WTC11 (cell line): ENCODE measurements around the gene GATA3. TPM values are rescaled to one million over a fixed set of nuclear protein-coding genes. Genes with fewer than 3 reads are reported as not detected.

Source experiments
- ATAC-seq: fragments of 200-7000 bp; cut with Tn5 transposase; 2 replicates; pipeline ENCODE4 v1.10.0; 2021; ENCODE audit warnings: mild to moderate bottlenecking, moderate library complexity
- CTCF ChIA-PET: fragments of 300-600 bp; sonication (Branson Sonifier 250); formaldehyde crosslinking; loops from one replicate; lab custom pipeline; 2021; ENCODE audit warnings: antibody characterized with exemption; lab: Charles Lee
- POLR2A ChIA-PET: fragments of 350-600 bp; sonication (Branson Sonifier 250); formaldehyde crosslinking; loops from one replicate; lab custom pipeline; 2021; ENCODE audit warnings: antibody characterized with exemption; lab: Charles Lee
- DNase-seq: peaks from one replicate; pipeline ENCODE4 v3.0.0; 2021; ENCODE audit warnings: low spot score
- H3K27ac Mint-ChIP-seq: 2 replicates; pipeline ENCODE4 v1.8.0; 2021; ENCODE audit warnings: mixed read lengths
- H3K27me3 Mint-ChIP-seq: 2 replicates; pipeline ENCODE4 v1.8.0; 2021; ENCODE audit warnings: low read depth, mild to moderate bottlenecking, moderate library complexity, mixed read lengths
- H3K36me3 Mint-ChIP-seq: 2 replicates; pipeline ENCODE4 v1.8.0; 2021; ENCODE audit warnings: mixed read lengths
- H3K4me1 Mint-ChIP-seq: 2 replicates; pipeline ENCODE4 v1.8.0; 2022; ENCODE audit warnings: mixed read lengths
- H3K4me3 Mint-ChIP-seq: 2 replicates; pipeline ENCODE4 v1.8.0; 2021; ENCODE audit warnings: mild to moderate bottlenecking, moderate library complexity, mixed read lengths
- H3K9me3 Mint-ChIP-seq: 2 replicates; pipeline ENCODE4 v1.8.0; 2021; ENCODE audit warnings: mixed read lengths
- ARID4B ChIP-seq: sonication (generic); formaldehyde crosslinking; IDR thresholded peaks from 2 replicates; pipeline ENCODE4 v1.8.0; 2023; ENCODE audit warnings: missing genetic modification reagents, mild to moderate bottlenecking, borderline replicate concordance
- CDX4 ChIP-seq: fragments of 250-450 bp; sonication (Bioruptor Pico); IDR thresholded peaks from 2 replicates; pipeline ENCODE4 v1.9.0; 2021; ENCODE audit warnings: moderate library complexity, mild to moderate bottlenecking, inconsistent platforms, borderline replicate concordance
- ETV6 ChIP-seq: sonication (generic); formaldehyde crosslinking; IDR thresholded peaks from 2 replicates; pipeline ENCODE4 v1.8.1; 2022; ENCODE audit warnings: mild to moderate bottlenecking, missing genetic modification reagents
- FOXP4 ChIP-seq: sonication (generic); formaldehyde crosslinking; IDR thresholded peaks from 2 replicates; pipeline ENCODE4 v1.8.0; 2022; ENCODE audit warnings: mild to moderate bottlenecking, missing genetic modification reagents
- GTF2I ChIP-seq: fragments of 250-450 bp; sonication (Bioruptor Pico); conservative IDR thresholded peaks from 2 replicates; pipeline ENCODE4 v1.4.0; 2021; ENCODE audit warnings: mild to moderate bottlenecking
- JUN ChIP-seq: sonication (generic); formaldehyde crosslinking; IDR thresholded peaks from 2 replicates; pipeline ENCODE4 v1.8.0; 2023; ENCODE audit warnings: mild to moderate bottlenecking, missing genetic modification reagents
- MAX ChIP-seq: sonication (generic); formaldehyde crosslinking; IDR thresholded peaks from 2 replicates; pipeline ENCODE4 v1.8.0; 2022; ENCODE audit warnings: mild to moderate bottlenecking, missing genetic modification reagents
- MLX ChIP-seq: sonication (generic); formaldehyde crosslinking; IDR thresholded peaks from 2 replicates; pipeline ENCODE4 v1.8.1; 2023; ENCODE audit warnings: mild to moderate bottlenecking, missing genetic modification reagents, moderate library complexity
- NR2C2 ChIP-seq: sonication (generic); formaldehyde crosslinking; IDR thresholded peaks from 2 replicates; pipeline ENCODE4 v1.8.0; 2022; ENCODE audit warnings: mild to moderate bottlenecking, missing genetic modification reagents
- SMAD4 ChIP-seq: sonication (generic); formaldehyde crosslinking; IDR thresholded peaks from 2 replicates; pipeline ENCODE4 v1.8.0; 2022; ENCODE audit warnings: mild to moderate bottlenecking, missing genetic modification reagents
- SP1 ChIP-seq: sonication (generic); formaldehyde crosslinking; conservative IDR thresholded peaks from 2 replicates; pipeline ENCODE4 v1.8.1; 2022; ENCODE audit warnings: missing genetic modification reagents
- TEAD1 ChIP-seq: sonication (generic); formaldehyde crosslinking; IDR thresholded peaks from 2 replicates; pipeline ENCODE4 v1.8.0; 2022; ENCODE audit warnings: mild to moderate bottlenecking, missing genetic modification reagents
- ZNF232 ChIP-seq: sonication (generic); formaldehyde crosslinking; IDR thresholded peaks from 2 replicates; pipeline ENCODE4 v1.8.0; 2022; ENCODE audit warnings: mild to moderate bottlenecking, missing genetic modification reagents
- ZNF281 ChIP-seq: sonication (generic); formaldehyde crosslinking; IDR thresholded peaks from 2 replicates; pipeline ENCODE4 v1.8.0; 2023; ENCODE audit warnings: mild to moderate bottlenecking, missing genetic modification reagents
- ZNF532 ChIP-seq: fragments of 250-450 bp; sonication (Bioruptor Pico); IDR thresholded peaks from 2 replicates; pipeline ENCODE4 v1.9.0; 2021; ENCODE audit warnings: mild to moderate bottlenecking, borderline replicate concordance
- total RNA-seq: library from RNA; stranded (reverse); gene quantifications from 3 replicates; pipeline ENCODE4 v1.2.3, GENCODE V29; 2021

Gene GATA3
- total RNA-seq, 1 experiment from 2014 or later: 0.72 TPM

- Mint-ChIP-seq H3K4me1 (peaks cover 74% of the 10 kb centered on the region), H3K9me3 (no peaks in the 10 kb centered on the region), H3K36me3 (peaks cover 2% of the 10 kb centered on the region; the same call in 1 of the 2 replicates), H3K4me3 (peak overlapping the region; percentile 69), H3K27me3 (peaks cover 100% of the 10 kb centered on the region), H3K27ac (no peak overlapping the region)
- ATAC-seq (peak; percentile 28), DNase-seq (peak; percentile 73)
- ChIA-PET CTCF (interaction anchor here (0.8 kb wide), 1 partner anchor 170 kb away, joined by 3 read pairs; no protein-coding TSS in a partner anchor), POLR2A (interaction anchor here (1.0 kb wide), 1 partner anchor 9 kb away, joined by 5 read pairs; no protein-coding TSS in a partner anchor)
- peak; percentile 56; the same call in 1 of the 2 replicates for TF ChIP-seq ARID4B (CRISPR knock-in tag)
- 0 out of 2 replicates have a peak, but pooled peaks have one; percentile 52 for TF ChIP-seq ZNF281
- no peak for TF ChIP-seq MLX (CRISPR knock-in tag)
- 0 out of 2 replicates have a peak, but pooled peaks have one; percentile 37 for TF ChIP-seq FOXP4 (CRISPR knock-in tag)
- peak; percentile 48; the same call in 1 of the 2 replicates for TF ChIP-seq ZNF232
- no peak for TF ChIP-seq ZNF532 (CRISPR knock-in tag)
- no peak for TF ChIP-seq ETV6 (CRISPR knock-in tag)
- TF ChIP-seq NR2C2 (CRISPR knock-in tag): no peak
- TF ChIP-seq SMAD4 (CRISPR knock-in tag): no peak
- TF ChIP-seq MAX (CRISPR knock-in tag): peak; percentile 78; the same call in 1 of the 2 replicates
- TF ChIP-seq TEAD1: peak; percentile 25; the same call in 1 of the 2 replicates
- TF ChIP-seq JUN (CRISPR knock-in tag): no peak
- TF ChIP-seq CDX4 (CRISPR knock-in tag): no peak
- TF ChIP-seq SP1: no peak
- no peak for TF ChIP-seq GTF2I (CRISPR knock-in tag)
These were observed 10.8 kb upstream of the GATA3 start for GRCh38 chr10:8043569-8044306.
